GM12872 (cell line): ENCODE measurements around the gene NUP98.

ENCODE experiments used
- TF ChIP-seq, protein P1 (sequence below): IDR thresholded peaks from 3 replicates; pipeline ENCODE4 v1.5.1; 2011; ENCODE audit warnings: low read depth, mild to moderate bottlenecking, low read length, moderate library complexity; ENCODE audit not compliant: insufficient read depth

The NUP98 gene

GRCh38 chr11:3737386-3737933 is 59.9 kb downstream of the NUP98 start:
- TF ChIP-seq, protein P1, sequence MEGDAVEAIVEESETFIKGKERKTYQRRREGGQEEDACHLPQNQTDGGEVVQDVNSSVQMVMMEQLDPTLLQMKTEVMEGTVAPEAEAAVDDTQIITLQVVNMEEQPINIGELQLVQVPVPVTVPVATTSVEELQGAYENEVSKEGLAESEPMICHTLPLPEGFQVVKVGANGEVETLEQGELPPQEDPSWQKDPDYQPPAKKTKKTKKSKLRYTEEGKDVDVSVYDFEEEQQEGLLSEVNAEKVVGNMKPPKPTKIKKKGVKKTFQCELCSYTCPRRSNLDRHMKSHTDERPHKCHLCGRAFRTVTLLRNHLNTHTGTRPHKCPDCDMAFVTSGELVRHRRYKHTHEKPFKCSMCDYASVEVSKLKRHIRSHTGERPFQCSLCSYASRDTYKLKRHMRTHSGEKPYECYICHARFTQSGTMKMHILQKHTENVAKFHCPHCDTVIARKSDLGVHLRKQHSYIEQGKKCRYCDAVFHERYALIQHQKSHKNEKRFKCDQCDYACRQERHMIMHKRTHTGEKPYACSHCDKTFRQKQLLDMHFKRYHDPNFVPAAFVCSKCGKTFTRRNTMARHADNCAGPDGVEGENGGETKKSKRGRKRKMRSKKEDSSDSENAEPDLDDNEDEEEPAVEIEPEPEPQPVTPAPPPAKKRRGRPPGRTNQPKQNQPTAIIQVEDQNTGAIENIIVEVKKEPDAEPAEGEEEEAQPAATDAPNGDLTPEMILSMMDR, result no peak

GRCh38 chr11:3736816-3737215 is 60.5 kb downstream of the NUP98 start:
- TF ChIP-seq, protein P1, result no peak

DNA sequence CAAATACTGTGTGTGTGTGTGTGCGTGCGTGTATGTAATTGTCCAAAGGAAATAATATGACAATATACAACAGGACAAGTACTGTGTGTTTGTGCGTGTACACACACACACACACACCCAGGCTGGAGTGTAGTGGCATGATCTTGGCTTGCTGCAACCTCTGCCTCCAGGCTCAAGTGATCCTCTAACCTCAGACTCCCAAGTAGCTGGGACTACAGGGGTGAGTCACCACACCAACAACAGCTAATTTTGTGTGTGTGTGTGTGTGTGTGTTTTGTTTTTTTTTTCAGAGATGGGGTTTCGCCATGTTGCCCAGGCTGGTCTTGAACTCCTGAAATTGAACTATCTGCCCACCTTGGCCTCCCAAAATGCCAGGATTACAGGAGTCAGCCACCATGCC is 61.5 kb downstream of the NUP98 start:
- TF ChIP-seq, protein P1, result no peak

DNA sequence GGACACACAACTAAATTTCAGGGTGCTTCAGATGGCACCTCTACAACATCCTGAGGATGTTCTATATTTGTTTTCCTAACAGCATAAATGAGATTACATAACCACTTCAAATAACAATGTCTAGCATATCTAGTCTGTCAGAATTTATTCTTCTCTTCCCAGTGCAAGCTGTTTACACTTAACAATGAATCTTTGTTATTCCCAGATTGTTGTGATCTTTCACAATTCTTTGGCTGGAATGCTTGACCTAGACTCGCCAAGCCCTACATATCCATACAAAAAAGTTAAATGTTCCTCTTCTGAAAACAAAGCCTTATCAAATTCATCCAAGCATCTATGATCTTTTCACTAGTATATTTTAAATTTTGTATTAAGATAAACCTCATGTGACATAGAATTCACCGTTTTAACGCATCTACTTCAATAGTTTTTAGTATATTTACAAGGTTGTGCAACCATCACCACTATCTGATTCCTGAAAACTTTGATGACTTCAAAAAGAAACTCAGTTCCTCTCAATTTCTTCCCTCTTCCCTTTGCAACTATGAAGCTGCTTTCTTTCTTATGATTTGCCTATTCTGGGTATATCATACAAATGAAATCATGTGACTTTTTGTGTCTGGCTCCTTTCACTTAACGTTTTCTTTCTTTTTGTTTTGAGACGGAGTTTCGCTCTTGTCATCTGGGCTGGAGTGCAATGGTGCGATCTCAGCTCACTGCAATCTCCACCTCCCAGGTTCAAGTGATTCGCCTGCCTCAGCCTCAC is 64.5 kb downstream of the NUP98 start:
- TF ChIP-seq, protein P1, result no peak

- TF ChIP-seq, protein P1, result no peak
Observed at GRCh38 chr11:3723014-3723708, 74.2 kb downstream of the NUP98 start.

DNA sequence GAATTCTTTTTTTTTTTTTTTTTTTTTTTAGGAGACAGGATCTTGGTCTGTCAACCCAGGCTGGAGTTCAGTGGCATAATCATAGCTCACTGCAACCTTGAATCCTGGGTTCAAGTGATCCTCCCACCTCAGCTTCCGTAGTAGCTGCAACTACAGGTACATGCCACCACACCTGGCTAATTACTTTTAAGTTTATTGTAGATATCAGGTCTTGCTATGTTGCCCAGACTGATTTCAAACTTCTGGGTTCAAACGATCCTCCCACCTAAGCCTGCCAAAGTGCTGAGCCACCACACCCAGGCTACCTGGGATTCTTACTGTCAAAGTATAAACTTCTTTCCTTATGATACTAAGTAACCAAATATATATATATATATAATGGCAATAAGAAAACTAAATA is 75.3 kb downstream of the NUP98 start:
- TF ChIP-seq, protein P1, result no peak

- TF ChIP-seq, protein P1, result no peak
Observed at GRCh38 chr11:3720997-3721396, 76.4 kb downstream of the NUP98 start.
